SK-N-SH (cell line): ENCODE measurements around the gene EIF2S2. TPM values are rescaled to one million over a fixed set of nuclear protein-coding genes. Genes with fewer than 3 reads are reported as not detected.

Experiments used
- CTCF ChIA-PET: fragments of 300-600, 350-600 bp; formaldehyde crosslinking; extraction: SDS; loops from one replicate; lab custom pipeline; 2021; lab: Yijun Ruan, JAX
- POLR2A ChIA-PET: fragments of 350-600 bp; sonication (Branson Sonifier 250); formaldehyde crosslinking; extraction: SDS; loops from one replicate; lab custom pipeline; 2020; ENCODE audit warnings: antibody characterized with exemption, inconsistent platforms; lab: Yijun Ruan, JAX
- DNase-seq: peaks from one replicate; pipeline ENCODE4 v3.0.0; 2012
- H2AFZ ChIP-seq: fragments of 200-600 bp; sonication (generic); 2 replicates; pipeline ENCODE4 v1.8.1; 2016; ENCODE audit warnings: antibody characterized with exemption, mild to moderate bottlenecking, low read depth
- H3F3A ChIP-seq: fragments of 200-600 bp; sonication (generic); replicated peaks from 2 replicates; pipeline ENCODE3; 2016; ENCODE audit warnings: antibody characterized with exemption, mild to moderate bottlenecking; ENCODE audit not compliant: insufficient read depth
- H3K27ac ChIP-seq, 2 experiments: fragments of 200-500 bp in 1 of 2; fragments of 200-600 bp in 1 of 2; sonication (Bioruptor generic) in 1 of 2; sonication (generic), shearing (Covaris generic) in 1 of 2; 2 replicates each; pipeline versions ENCODE4 v1.5.1 to v1.6.1; 2014 to 2016; ENCODE audit warnings: low read depth in 2 of 2, inconsistent platforms in 1 of 2, low read length in 1 of 2, mild to moderate bottlenecking in 1 of 2, mixed read lengths in 1 of 2
- H3K27me3 ChIP-seq: fragments of 200-600 bp; sonication (generic), shearing (Covaris generic); 2 replicates; pipeline ENCODE4 v1.6.1; 2016; ENCODE audit warnings: mixed run types; ENCODE audit not compliant: insufficient read depth
- H3K36me3 ChIP-seq, 2 experiments: fragments of 200-500 bp in 1 of 2; fragments of 200-600 bp in 1 of 2; sonication (Bioruptor generic) in 1 of 2; sonication (generic) in 1 of 2; replicated peaks in 1 of 2; 2 replicates each; pipeline versions ENCODE3 to v1.5.1; 2014 to 2016; ENCODE audit warnings: low read length in 1 of 2, mild to moderate bottlenecking in 1 of 2; ENCODE audit not compliant: insufficient read depth in 2 of 2, control insufficient read depth in 1 of 2
- H3K4me1 ChIP-seq, 2 experiments: fragments of 200-500 bp in 1 of 2; fragments of 200-600 bp in 1 of 2; sonication (Bioruptor generic) in 1 of 2; sonication (generic), shearing (Covaris generic) in 1 of 2; 2 replicates each; pipeline versions ENCODE4 v1.5.1 to v1.6.1; 2014 to 2016; ENCODE audit warnings: low read depth in 1 of 2, low read length in 1 of 2, mixed run types in 1 of 2; ENCODE audit not compliant: insufficient read depth in 2 of 2, control insufficient read depth in 1 of 2
- H3K4me2 ChIP-seq: fragments of 200-600 bp; sonication (generic), shearing (Covaris generic); 2 replicates; pipeline ENCODE4 v1.6.1; 2017; ENCODE audit warnings: mixed run types
- H3K4me3 ChIP-seq, 2 experiments: fragments of 200-500 bp in 1 of 2; fragments of 200-600 bp in 1 of 2; sonication (Bioruptor generic) in 1 of 2; sonication (generic), shearing (Covaris generic) in 1 of 2; 2 replicates each; pipeline versions ENCODE4 v1.5.1 to v1.8.1; 2014 to 2016; ENCODE audit warnings: low read depth in 2 of 2, inconsistent platforms in 1 of 2, low read length in 1 of 2, mild to moderate bottlenecking in 1 of 2, mixed read lengths in 1 of 2, moderate library complexity in 1 of 2
- H3K79me2 ChIP-seq: fragments of 200-600 bp; sonication (generic); 2 replicates; pipeline ENCODE4 v1.8.1; 2017; ENCODE audit warnings: mild to moderate bottlenecking; ENCODE audit not compliant: insufficient read depth
- H3K9ac ChIP-seq: fragments of 200-600 bp; sonication (generic); 2 replicates; pipeline ENCODE4 v1.6.1; 2017; ENCODE audit warnings: mixed run types
- H3K9me2 ChIP-seq: fragments of 200-600 bp; sonication (generic); 2 replicates; pipeline ENCODE4 v1.6.1; 2017; ENCODE audit warnings: mixed run types
- H3K9me3 ChIP-seq: fragments of 200-600 bp; sonication (generic); 2 replicates; pipeline ENCODE4 v1.6.1; 2017; ENCODE audit warnings: mixed run types, mild to moderate bottlenecking, moderate library complexity
- H4K20me1 ChIP-seq: fragments of 200-600 bp; sonication (generic); 2 replicates; pipeline ENCODE4 v1.6.1; 2017; ENCODE audit warnings: mild to moderate bottlenecking, mixed run types; ENCODE audit not compliant: insufficient read depth
- CTCF ChIP-seq: fragments of 200-600 bp; sonication (generic); IDR thresholded peaks from 2 replicates; pipeline ENCODE4 v1.6.1; 2017; ENCODE audit warnings: antibody characterized with exemption, mild to moderate bottlenecking, moderate library complexity
- EP300 ChIP-seq, 2 experiments: IDR thresholded peaks; 2 replicates each; pipeline versions ENCODE4 v1.4.0 to v1.6.1; 2012; ENCODE audit warnings: borderline replicate concordance in 1 of 2, low read depth in 1 of 2, low read length in 1 of 2
- FOSL2 ChIP-seq: IDR thresholded peaks from 2 replicates; pipeline ENCODE4 v1.4.0; 2012; ENCODE audit warnings: low read depth, mild to moderate bottlenecking, moderate library complexity, borderline replicate concordance
- FOXM1 ChIP-seq: IDR thresholded peaks from 2 replicates; pipeline ENCODE4 v1.4.0; 2012; ENCODE audit warnings: low read depth, mild to moderate bottlenecking
- GABPA ChIP-seq: IDR thresholded peaks from 2 replicates; pipeline ENCODE4 v1.4.0; 2012; ENCODE audit warnings: low read depth, mild to moderate bottlenecking
- MAX ChIP-seq: IDR thresholded peaks from 2 replicates; pipeline ENCODE4 v1.4.0; 2012; ENCODE audit warnings: low read depth
- PBX3 ChIP-seq: IDR thresholded peaks from 2 replicates; pipeline ENCODE4; 2012
- POLR2AphosphoS5 ChIP-seq: IDR thresholded peaks from 2 replicates; pipeline ENCODE4 v1.6.1; 2012; ENCODE audit warnings: low read depth, low read length
- RCOR1 ChIP-seq: fragments of 150-350 bp; IDR thresholded peaks from 2 replicates; pipeline ENCODE4 v1.6.1; 2017; ENCODE audit warnings: antibody characterized with exemption, low read length
- SIN3A ChIP-seq: IDR thresholded peaks from 2 replicates; pipeline ENCODE4 v1.6.1; 2012; ENCODE audit warnings: low read depth, mild to moderate bottlenecking, low read length, moderate library complexity, borderline replicate concordance
- WGBS: methylation state at CpG from one replicate; pipeline ENCODE4 v1.1.6; 2017; ENCODE audit warnings: low lambda C conversion rate; 5-methylcytosine and 5-hydroxymethylcytosine counted together
- polyA plus RNA-seq, 3 experiments: library from polyadenylated mRNA; depleted of rRNA; stranded (reverse); fragments of >200 nt; gene quantifications; 2 replicates each; pipeline ENCODE4 v1.2.3, GENCODE V29; 2012

The EIF2S2 gene
- polyA plus RNA-seq, 1 of the 3 experiments (the other 2 are of a cell fraction), result 50.7 TPM

- POLR2A ChIA-PET, result interaction anchor here (2.0 kb wide), 1 partner anchor 14 kb away, joined by 6 read pairs; no protein-coding TSS in a partner anchor
- H3K9me3 ChIP-seq, result no peaks in the 10 kb centered on the region
- H2AFZ ChIP-seq, result no peak overlapping the region
- peak; percentile 31 for DNase-seq
- H3F3A ChIP-seq, result peaks cover 10% of the 10 kb centered on the region
- peak overlapping the region; percentile 87 to 88 for H3K4me3 ChIP-seq
- H3K27me3 ChIP-seq, result no peaks in the 10 kb centered on the region
- H3K9me2 ChIP-seq, result no peaks in the 10 kb centered on the region
- H3K9ac ChIP-seq, result peak overlapping the region; percentile 99
- 7% methylated on average over 22 of the region's 22 CpGs for WGBS
- peak overlapping the region; percentile 94 to 97 for H3K27ac ChIP-seq
- TF ChIP-seq POLR2AphosphoS5, result peak; percentile 26; the same call in 1 of the 2 replicates
- TF ChIP-seq CTCF, result peak; percentile 12; the same call in 1 of the 2 replicates
- no peak for TF ChIP-seq GABPA
- 0 out of 2 replicates have a peak, but pooled peaks have one; percentile 6 for TF ChIP-seq MAX
- TF ChIP-seq FOXM1, result no peak
- H3K4me1 ChIP-seq, result peaks cover 7 to 21% of the 10 kb centered on the region in 2 experiments; a peak in 3 of 4 replicates
- H3K79me2 ChIP-seq, result peaks cover 61% of the 10 kb centered on the region
- peaks cover 24 to 29% of the 10 kb centered on the region in 2 experiments for H3K36me3 ChIP-seq
- H3K4me2 ChIP-seq, result peak overlapping the region; percentile 86
- CTCF ChIA-PET, result interaction anchor here (2.2 to 2.8 kb wide), 2 partner anchors 16 to 18 kb away, joined by 6 to 13 read pairs; no protein-coding TSS in a partner anchor
- H4K20me1 ChIP-seq, result peaks cover 54% of the 10 kb centered on the region
Observed at GRCh38 chr20:34110745-34111641, 1.1 kb downstream of the EIF2S2 start.

GRCh38 chr20:34110025-34110744 is 1.9 kb downstream of the EIF2S2 start:
- no peaks in the 10 kb centered on the region for H3K27me3 ChIP-seq
- CTCF ChIA-PET, result interaction anchor here (0.6 kb wide), 1 partner anchor 378 kb away, joined by 3 read pairs; no protein-coding TSS in a partner anchor
- peaks cover 62% of the 10 kb centered on the region for H4K20me1 ChIP-seq
- peak overlapping the region; percentile 87 to 88 for H3K4me3 ChIP-seq
- H3K9ac ChIP-seq, result no peak overlapping the region
- no peak for TF ChIP-seq EP300 (IDR thresholded peaks at IDR 0.05; ENCODE audit: borderline replicate concordance in 1 of 2, low read depth in 1 of 2, low read length in 1 of 2)
- TF ChIP-seq SIN3A, result no peak
- TF ChIP-seq FOSL2, result no peak
- no peak for TF ChIP-seq PBX3
- no peak for TF ChIP-seq RCOR1
- TF ChIP-seq FOXM1, result no peak
- no peak for DNase-seq
- no peak overlapping the region; the same call in 1 of the 2 replicates for H2AFZ ChIP-seq
- H3K9me3 ChIP-seq, result no peaks in the 10 kb centered on the region
- peaks cover 27 to 35% of the 10 kb centered on the region in 2 experiments for H3K36me3 ChIP-seq
- peaks cover 69% of the 10 kb centered on the region for H3K79me2 ChIP-seq
- peaks cover 7 to 21% of the 10 kb centered on the region in 2 experiments; a peak in 3 of 4 replicates for H3K4me1 ChIP-seq
- H3K9me2 ChIP-seq, result no peaks in the 10 kb centered on the region
- 86% methylated on average over 10 of the region's 10 CpGs for WGBS
- POLR2A ChIA-PET, result no interaction called here
- peaks cover 10% of the 10 kb centered on the region for H3F3A ChIP-seq
- peak overlapping the region; percentile 86 for H3K4me2 ChIP-seq
- no peak overlapping the region; a peak in 1 of 4 replicates for H3K27ac ChIP-seq
